OCI-LY7 (cell line): Measurements from ENCODE around the gene PUM2.

Experiments
- CTCF ChIP-seq: fragments of 200-600 bp; sonication (generic); conservative IDR thresholded peaks from 2 replicates; pipeline ENCODE4 v1.5.1; 2014; ENCODE audit warnings: mild to moderate bottlenecking, antibody characterized with exemption, low read length, moderate library complexity, mixed read lengths
- EZH2phosphoT487 ChIP-seq: fragments of 200-600 bp; sonication (generic); IDR thresholded peaks from 2 replicates; pipeline ENCODE4 v1.6.1; 2018; ENCODE audit warnings: low read depth, borderline replicate concordance, mild to moderate bottlenecking, mixed run types, antibody characterized with exemption, low read length, moderate library complexity, mixed read lengths

DNA sequence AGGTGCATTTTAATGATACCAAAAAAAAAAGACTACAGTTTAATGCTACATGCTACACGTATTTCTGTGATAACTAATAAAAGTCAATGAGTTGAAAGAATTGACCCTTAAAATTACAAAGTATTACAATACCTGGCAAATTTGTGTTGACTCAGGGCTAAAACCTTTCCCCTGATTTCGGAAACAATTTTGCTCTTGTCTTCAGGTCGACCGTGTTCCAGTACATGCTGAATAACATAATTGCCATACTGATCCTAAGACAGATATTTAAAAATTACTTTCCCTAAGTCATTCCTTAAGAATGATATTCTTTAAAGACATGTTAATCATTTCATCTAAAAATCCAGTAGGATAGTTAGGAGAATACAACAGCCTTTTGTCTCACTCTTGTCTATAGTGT is 95.9 kb downstream of the PUM2 start:
- TF ChIP-seq EZH2phosphoT487 (no peak), CTCF (no peak)
